H1 (cell line): ENCODE measurements around the gene FGF14.

Source experiments
- CBX5 ChIP-seq: fragments of 300-800, 300-1000 bp; sonication (generic); IDR thresholded peaks from 2 replicates; pipeline ENCODE4 v1.7.1; 2016; ENCODE audit warnings: antibody characterized with exemption, low read length, low read depth
- JUN ChIP-seq: IDR thresholded peaks from 2 replicates; pipeline ENCODE4 v1.6.1; 2011; ENCODE audit warnings: low read depth, mild to moderate bottlenecking, improper control_type of control experiment, low read length
- MAX ChIP-seq: IDR thresholded peaks from 2 replicates; pipeline ENCODE4 v1.6.1; 2012; ENCODE audit warnings: inconsistent platforms
- RAD21 ChIP-seq, 2 experiments: IDR thresholded peaks in 1 of 2; conservative IDR thresholded peaks in 1 of 2; 2 replicates each; pipeline ENCODE4 v1.6.1; 2011; ENCODE audit warnings: low read depth in 2 of 2, low read length in 2 of 2, improper control_type of control experiment in 1 of 2, inconsistent platforms in 1 of 2, mild to moderate bottlenecking in 1 of 2, moderate library complexity in 1 of 2
- TAF7 ChIP-seq: optimal IDR thresholded peaks from 2 replicates; pipeline ENCODE3; 2011; ENCODE audit warnings: low read depth, mild to moderate bottlenecking, inconsistent platforms, low read length, moderate library complexity, borderline replicate concordance
- TF ChIP-seq, protein P1 (sequence below), 3 experiments: IDR thresholded peaks; 1 replicate in 2 of 3; 2 replicates in 1 of 3; pipeline versions ENCODE4 v1.5.1 to v1.6.1; 2011; ENCODE audit warnings: low read length in 3 of 3, mild to moderate bottlenecking in 3 of 3, inconsistent platforms in 2 of 3, low read depth in 1 of 3, moderate library complexity in 1 of 3; ENCODE audit not compliant: insufficient read depth in 1 of 3; ENCODE audit errors: control extremely low read depth in 1 of 3
- TF ChIP-seq, protein P2 (sequence below): IDR thresholded peaks from 2 replicates; pipeline ENCODE4 v1.6.1; 2011; ENCODE audit warnings: low read depth, mild to moderate bottlenecking, low read length; ENCODE audit not compliant: insufficient read depth

DNA sequence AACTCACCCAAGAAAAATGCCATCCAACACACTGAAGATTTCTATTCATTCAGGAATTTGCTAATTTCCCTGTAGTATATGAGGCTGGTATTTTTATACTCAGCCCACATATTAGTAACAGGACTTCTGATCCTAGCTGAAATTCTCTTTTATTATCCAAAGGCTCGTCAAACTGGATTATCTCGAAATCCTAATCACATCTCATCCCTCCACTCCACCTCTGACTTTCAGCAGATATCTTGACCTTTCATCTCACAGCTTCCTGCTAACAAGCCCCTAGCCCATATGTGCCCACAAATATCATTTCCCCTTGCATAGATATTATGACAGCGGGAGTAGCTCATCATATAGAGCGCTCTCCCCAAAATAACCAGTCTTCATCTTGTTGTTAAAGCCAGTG lies 279.7 kb downstream of the FGF14 start:
- TF ChIP-seq, protein P1, sequence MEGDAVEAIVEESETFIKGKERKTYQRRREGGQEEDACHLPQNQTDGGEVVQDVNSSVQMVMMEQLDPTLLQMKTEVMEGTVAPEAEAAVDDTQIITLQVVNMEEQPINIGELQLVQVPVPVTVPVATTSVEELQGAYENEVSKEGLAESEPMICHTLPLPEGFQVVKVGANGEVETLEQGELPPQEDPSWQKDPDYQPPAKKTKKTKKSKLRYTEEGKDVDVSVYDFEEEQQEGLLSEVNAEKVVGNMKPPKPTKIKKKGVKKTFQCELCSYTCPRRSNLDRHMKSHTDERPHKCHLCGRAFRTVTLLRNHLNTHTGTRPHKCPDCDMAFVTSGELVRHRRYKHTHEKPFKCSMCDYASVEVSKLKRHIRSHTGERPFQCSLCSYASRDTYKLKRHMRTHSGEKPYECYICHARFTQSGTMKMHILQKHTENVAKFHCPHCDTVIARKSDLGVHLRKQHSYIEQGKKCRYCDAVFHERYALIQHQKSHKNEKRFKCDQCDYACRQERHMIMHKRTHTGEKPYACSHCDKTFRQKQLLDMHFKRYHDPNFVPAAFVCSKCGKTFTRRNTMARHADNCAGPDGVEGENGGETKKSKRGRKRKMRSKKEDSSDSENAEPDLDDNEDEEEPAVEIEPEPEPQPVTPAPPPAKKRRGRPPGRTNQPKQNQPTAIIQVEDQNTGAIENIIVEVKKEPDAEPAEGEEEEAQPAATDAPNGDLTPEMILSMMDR (IDR thresholded peaks at IDR 0.05; ENCODE audit: control extremely low read depth in 1 of 3, insufficient read depth in 1 of 3, low read depth in 1 of 3, low read length in 3 of 3): no peak
- TF ChIP-seq JUN: no peak
- TF ChIP-seq TAF7: no peak
- TF ChIP-seq, protein P2, sequence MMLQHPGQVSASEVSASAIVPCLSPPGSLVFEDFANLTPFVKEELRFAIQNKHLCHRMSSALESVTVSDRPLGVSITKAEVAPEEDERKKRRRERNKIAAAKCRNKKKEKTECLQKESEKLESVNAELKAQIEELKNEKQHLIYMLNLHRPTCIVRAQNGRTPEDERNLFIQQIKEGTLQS: no peak
- TF ChIP-seq CBX5: no peak
- no peak for TF ChIP-seq MAX
- no peak for TF ChIP-seq RAD21 (IDR thresholded peaks at IDR 0.05 in 1 of 2, conservative IDR thresholded peaks at IDR 0.05 in 1 of 2; ENCODE audit: low read depth in 2 of 2, low read length in 2 of 2)
